RWPE2 (cell line): ENCODE data around the gene EMC9.
A peak's percentile ranks its signal among the peaks of the same experiment; 100 is the strongest.

Source experiments
- ATAC-seq: fragments of 200-7000 bp; cut with Tn5 transposase; 3 replicates; pipeline ENCODE4 v1.9.1; 2021; ENCODE audit warnings: low read depth
- DNase-seq: peaks from one replicate; pipeline ENCODE4 v3.0.0-alpha.2; 2020; ENCODE audit warnings: low spot score
- H3K27ac ChIP-seq: fragments of 450-650 bp; 2 replicates; pipeline ENCODE4 v1.5.1; 2017; ENCODE audit warnings: mild to moderate bottlenecking; ENCODE audit not compliant: poor library complexity, severe bottlenecking
- H3K27me3 ChIP-seq: fragments of 250-450 bp; sonication (Bioruptor Pico); 2 replicates; pipeline ENCODE4 v1.5.1; 2021; ENCODE audit warnings: mild to moderate bottlenecking, moderate library complexity; ENCODE audit not compliant: insufficient read depth, poor library complexity, severe bottlenecking
- H3K36me3 ChIP-seq: fragments of 250-450 bp; sonication (Bioruptor Pico); 2 replicates; pipeline ENCODE4 v1.5.1; 2020; ENCODE audit warnings: low read depth, mild to moderate bottlenecking, moderate library complexity
- H3K4me1 ChIP-seq: fragments of 250-450 bp; sonication (Bioruptor Pico); 2 replicates; pipeline ENCODE4 v1.5.1; 2021; ENCODE audit warnings: mild to moderate bottlenecking, moderate library complexity; ENCODE audit not compliant: insufficient read depth, poor library complexity, severe bottlenecking
- H3K4me3 ChIP-seq: fragments of 250-450 bp; sonication (Bioruptor Pico); 2 replicates; pipeline ENCODE4 v1.5.1; 2021; ENCODE audit warnings: mild to moderate bottlenecking, moderate library complexity; ENCODE audit not compliant: severe bottlenecking
- H3K9me3 ChIP-seq: fragments of 250-450 bp; sonication (Bioruptor Pico); 2 replicates; pipeline ENCODE4 v1.5.1; 2021; ENCODE audit warnings: mild to moderate bottlenecking, moderate library complexity; ENCODE audit not compliant: severe bottlenecking
- TF ChIP-seq, protein P1 (sequence below): fragments of 450-650 bp; IDR thresholded peaks from one replicate; pipeline ENCODE4 v1.5.1; 2017; ENCODE audit warnings: mild to moderate bottlenecking, moderate library complexity; ENCODE audit not compliant: poor library complexity, severe bottlenecking

The EMC9 gene

GRCh38 chr14:24185026-24185425 lies 43.6 kb upstream of the EMC9 start:
- no peak for DNase-seq
- Histone ChIP-seq H3K36me3 (peaks cover 74% of the 10 kb centered on the region), H3K27ac (no peak overlapping the region), H3K27me3 (no peaks in the 10 kb centered on the region), H3K9me3 (no peaks in the 10 kb centered on the region), H3K4me1 (peaks cover 4% of the 10 kb centered on the region), H3K4me3 (no peak overlapping the region)
- no peak for ATAC-seq
- TF ChIP-seq, protein P1, sequence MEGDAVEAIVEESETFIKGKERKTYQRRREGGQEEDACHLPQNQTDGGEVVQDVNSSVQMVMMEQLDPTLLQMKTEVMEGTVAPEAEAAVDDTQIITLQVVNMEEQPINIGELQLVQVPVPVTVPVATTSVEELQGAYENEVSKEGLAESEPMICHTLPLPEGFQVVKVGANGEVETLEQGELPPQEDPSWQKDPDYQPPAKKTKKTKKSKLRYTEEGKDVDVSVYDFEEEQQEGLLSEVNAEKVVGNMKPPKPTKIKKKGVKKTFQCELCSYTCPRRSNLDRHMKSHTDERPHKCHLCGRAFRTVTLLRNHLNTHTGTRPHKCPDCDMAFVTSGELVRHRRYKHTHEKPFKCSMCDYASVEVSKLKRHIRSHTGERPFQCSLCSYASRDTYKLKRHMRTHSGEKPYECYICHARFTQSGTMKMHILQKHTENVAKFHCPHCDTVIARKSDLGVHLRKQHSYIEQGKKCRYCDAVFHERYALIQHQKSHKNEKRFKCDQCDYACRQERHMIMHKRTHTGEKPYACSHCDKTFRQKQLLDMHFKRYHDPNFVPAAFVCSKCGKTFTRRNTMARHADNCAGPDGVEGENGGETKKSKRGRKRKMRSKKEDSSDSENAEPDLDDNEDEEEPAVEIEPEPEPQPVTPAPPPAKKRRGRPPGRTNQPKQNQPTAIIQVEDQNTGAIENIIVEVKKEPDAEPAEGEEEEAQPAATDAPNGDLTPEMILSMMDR: no peak

DNA sequence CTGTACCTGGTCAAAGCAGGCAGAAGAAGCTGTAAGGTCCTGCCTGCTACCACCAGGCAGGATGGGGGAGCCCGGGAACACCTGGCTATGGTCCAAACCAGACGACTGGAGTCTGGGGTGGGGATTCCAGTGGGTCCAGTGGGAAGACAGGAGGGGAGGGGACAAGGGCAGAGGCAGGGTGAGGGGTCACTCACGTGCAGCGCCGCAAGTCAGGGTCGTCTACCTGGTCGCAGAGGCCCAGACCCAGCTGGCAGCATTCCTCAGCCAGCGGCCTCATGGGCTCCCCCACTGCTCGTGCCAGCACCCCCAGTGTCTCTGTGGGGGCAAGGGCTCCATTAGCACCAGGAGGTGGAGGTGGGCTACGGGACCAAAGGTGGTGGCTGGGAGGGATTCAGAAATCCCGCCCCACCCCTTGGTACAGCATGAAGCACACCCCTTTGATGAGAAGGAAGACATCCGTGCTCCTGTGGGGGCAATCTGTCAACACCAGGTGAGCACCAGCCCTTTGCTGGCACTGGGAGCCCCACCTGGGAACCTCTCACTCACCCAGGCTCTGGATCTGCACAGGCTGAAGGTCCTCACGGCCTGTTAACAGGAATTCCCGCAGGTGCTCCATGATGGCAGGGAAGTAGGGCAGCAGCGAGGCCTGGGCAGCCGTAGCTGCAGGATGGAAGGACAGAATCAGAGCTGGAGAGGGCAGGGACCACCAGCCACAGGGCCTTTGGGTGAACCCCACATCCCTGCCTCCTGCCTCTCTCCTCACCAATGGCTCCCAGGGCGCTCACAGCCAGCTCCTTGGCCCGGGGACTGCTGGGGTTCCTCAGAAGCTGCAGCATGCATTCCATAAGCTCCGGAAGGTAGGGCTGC lies 42.9 kb upstream of the EMC9 start:
- DNase-seq (peak; percentile 67), ATAC-seq (no peak)
- no peak overlapping the region for H3K27ac ChIP-seq
- no peaks in the 10 kb centered on the region for H3K9me3 ChIP-seq
- TF ChIP-seq, protein P1: no peak
- no peak overlapping the region for H3K4me3 ChIP-seq
- peaks cover 78% of the 10 kb centered on the region for H3K36me3 ChIP-seq
- H3K4me1 ChIP-seq: peaks cover 4% of the 10 kb centered on the region
- no peaks in the 10 kb centered on the region for H3K27me3 ChIP-seq

- DNase-seq (peak; percentile 69), ATAC-seq (no peak)
- H3K4me3 ChIP-seq: no peak overlapping the region
- no peak overlapping the region for H3K27ac ChIP-seq
- H3K36me3 ChIP-seq: peaks cover 81% of the 10 kb centered on the region
- TF ChIP-seq, protein P1: no peak
- H3K9me3 ChIP-seq: no peaks in the 10 kb centered on the region
- H3K4me1 ChIP-seq: no peaks in the 10 kb centered on the region
- H3K27me3 ChIP-seq: no peaks in the 10 kb centered on the region
These were observed 41.7 kb upstream of the EMC9 start for GRCh38 chr14:24183014-24183481.

DNA sequence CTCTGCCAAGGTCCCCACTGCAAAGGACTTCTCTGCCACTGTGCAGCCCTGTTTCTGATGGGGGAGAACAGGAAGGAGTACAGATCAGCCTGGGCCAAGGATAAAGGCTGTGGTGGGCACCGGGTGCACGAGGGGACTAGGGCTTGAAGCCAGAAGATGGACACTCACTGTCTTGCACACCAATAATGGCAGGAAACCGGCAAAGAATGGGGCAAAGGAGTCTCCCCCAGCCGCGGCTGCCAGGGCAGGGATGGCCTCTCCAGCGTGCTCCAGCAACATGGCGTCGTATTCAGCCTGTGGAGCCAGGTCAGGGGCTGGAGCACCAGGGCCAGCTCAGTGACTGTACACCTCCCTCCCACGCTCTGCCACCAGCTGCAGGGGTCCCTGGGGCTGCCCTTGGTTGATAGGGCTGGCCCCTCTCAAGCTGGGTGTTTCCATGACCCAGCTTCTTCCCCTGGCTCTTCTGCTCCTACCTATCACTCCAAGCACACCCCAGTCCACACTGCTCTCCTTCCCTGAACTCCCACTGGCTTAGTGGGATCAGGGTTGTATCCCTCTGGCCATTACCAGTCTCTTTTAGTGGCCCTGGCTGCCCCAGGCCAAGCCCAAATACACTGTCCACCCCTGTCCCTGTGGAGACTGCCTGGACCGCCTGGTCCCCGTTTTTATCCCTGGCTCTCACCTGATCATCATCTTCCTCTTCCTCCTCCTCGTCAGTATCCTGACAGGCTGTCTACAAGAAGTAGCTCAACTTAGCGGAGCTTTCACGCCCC lies 40.9 kb upstream of the EMC9 start:
- H3K36me3 ChIP-seq: peaks cover 75% of the 10 kb centered on the region
- ATAC-seq (no peak), DNase-seq (peak; percentile 57)
- H3K4me1 ChIP-seq: no peaks in the 10 kb centered on the region
- H3K9me3 ChIP-seq: no peaks in the 10 kb centered on the region
- H3K27ac ChIP-seq: no peak overlapping the region
- TF ChIP-seq, protein P1: no peak
- no peaks in the 10 kb centered on the region for H3K27me3 ChIP-seq
- no peak overlapping the region for H3K4me3 ChIP-seq
